GM19395 (cell line): ENCODE measurements around the gene OSBPL8.
"Not testable (repeated sequence)": the region's sequence is repeated elsewhere in the genome, so short reads cannot be mapped to it uniquely, and the experiment has no call there.

ENCODE experiments used
- ATAC-seq: cut with Tn5 transposase; IDR thresholded peaks from one replicate; pipeline ENCODE4 v1.9.1; 2021; ENCODE audit warnings: mild to moderate bottlenecking, moderate library complexity; ENCODE audit not compliant: unreplicated experiment

The OSBPL8 gene

DNA sequence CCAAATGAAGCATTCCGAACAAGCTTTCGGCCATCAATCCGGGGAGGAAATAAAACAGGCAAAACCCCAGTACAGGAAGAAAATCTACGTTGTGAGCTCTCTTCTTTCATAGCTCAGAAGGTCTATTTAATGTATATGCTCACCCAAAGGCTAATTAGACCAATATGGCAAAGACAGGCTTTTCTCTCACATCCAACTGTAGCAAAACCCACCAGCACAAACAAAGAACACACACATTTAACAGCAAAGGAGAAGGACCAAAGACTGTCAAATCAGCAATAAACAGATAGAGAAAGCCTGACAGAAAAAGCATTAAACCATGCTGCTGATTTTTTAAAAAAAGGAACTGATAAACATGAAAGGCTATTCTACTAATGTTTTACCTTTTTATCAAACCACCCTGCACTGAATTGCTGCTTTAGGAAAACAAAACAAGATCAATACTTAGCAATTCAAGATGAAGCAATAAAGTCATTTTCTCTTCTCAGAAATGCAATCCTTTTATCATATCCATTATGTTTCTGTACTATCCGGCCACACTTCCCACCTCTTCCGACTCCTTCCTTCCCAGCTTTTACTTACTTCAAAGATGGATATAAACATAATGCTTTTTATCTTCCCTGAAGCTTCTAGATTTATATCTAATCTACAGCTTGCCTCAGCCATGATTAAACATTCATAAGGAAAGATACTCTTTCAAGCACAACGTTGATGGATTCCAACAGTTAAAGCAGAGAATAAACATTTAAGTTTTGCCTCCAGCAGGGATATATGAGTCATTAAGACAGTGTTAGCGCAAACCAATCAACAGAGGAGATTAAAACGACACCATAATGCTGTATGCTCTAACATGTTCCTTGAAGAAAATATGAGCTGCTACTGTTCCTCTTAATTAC, 136.8 kb downstream of the OSBPL8 start:
- no peak for ATAC-seq

GRCh38 chr12:76422154-76422542, 137.4 kb downstream of the OSBPL8 start:
- ATAC-seq, result no peak

- ATAC-seq, result no peak
These were observed 138.5 kb downstream of the OSBPL8 start for GRCh38 chr12:76421046-76421445.

- ATAC-seq, result no peak
These were observed 139.3 kb downstream of the OSBPL8 start for GRCh38 chr12:76420222-76420621.

- ATAC-seq, result no peak
These were observed 142.5 kb downstream of the OSBPL8 start for GRCh38 chr12:76417116-76417515.

GRCh38 chr12:76413121-76413520, 146.4 kb downstream of the OSBPL8 start:
- no peak for ATAC-seq

DNA sequence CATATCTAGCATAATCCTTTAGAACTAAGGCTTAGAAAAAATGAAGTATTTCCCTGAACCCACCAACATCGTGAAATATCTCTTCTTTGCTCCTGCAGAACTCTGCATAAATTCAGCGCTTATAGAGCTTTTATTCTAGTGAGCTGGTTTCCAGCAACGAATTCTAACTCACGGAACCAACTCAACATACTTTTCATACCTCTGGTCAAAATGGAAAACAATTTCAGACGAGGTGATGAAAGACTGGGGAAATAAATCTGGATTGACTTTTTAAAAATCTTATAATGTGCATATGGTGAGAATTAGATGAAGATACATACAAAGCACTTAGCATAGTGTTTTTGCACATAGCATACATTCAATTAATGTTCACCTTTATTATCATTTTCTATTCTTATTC, 148.8 kb downstream of the OSBPL8 start:
- ATAC-seq, result no peak

GRCh38 chr12:76410371-76410770, 149.2 kb downstream of the OSBPL8 start:
- no peak for ATAC-seq

DNA sequence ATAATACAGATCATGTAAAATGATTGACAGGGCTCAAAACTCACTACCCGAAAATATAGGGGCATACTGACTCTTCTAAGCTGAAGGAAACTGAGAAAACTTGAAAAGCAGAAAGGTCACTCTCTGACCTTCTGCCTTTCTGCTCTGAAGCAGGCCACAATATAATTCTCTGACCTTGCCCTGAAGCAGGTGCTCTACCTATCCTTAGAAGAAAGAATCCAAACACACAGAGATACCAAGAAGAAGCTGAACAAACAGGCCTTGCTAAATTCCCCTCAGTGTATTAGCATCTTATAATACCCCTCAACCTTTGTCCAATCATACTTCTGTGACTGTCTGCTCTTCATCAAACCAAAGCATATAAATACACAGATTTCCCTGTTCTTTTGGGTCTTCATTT, 150.5 kb downstream of the OSBPL8 start:
- ATAC-seq, result no peak

GRCh38 chr12:76407710-76408109, 151.9 kb downstream of the OSBPL8 start:
- ATAC-seq, result no peak

DNA sequence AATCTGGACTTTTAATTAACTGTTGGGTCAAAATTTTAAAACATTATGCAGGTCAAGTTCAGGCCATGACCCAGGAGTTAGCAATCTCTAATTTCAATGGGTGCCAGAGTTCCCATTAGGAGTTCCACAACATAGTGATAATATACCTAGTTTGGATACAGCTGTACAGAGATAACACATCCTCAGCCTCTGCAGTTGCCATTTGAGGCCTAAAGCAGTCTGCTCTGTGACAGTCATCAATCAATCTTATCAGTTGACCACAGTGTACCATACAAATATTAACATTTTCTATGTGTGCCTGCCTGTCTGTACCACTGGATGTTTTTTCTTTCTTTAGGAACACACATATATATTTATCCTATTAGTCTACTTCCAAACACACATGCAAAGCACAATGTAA, 157.3 kb downstream of the OSBPL8 start:
- no peak for ATAC-seq

DNA sequence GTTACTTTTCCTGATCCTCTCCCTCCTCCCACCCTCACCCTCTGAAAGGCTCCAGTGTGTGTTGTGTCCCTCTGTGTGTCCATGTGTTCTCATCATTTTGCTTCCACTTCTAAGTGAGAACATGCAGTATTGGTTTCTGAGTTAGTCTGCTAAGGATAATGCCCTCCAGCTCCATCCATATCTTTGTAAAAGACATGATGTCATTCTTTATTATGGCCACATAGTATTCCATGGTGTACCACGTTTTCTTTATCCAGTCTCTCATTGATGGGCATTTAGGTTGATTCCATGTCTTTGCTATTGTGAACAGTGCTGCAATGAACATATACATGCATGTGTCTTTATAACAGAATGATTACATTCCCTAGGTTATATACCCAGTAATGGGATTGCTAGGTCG, 159.4 kb downstream of the OSBPL8 start:
- ATAC-seq, result no peak

GRCh38 chr12:76399040-76399439, 160.5 kb downstream of the OSBPL8 start:
- ATAC-seq, result no peak

GRCh38 chr12:76398106-76398505, 161.5 kb downstream of the OSBPL8 start:
- ATAC-seq, result no peak

DNA sequence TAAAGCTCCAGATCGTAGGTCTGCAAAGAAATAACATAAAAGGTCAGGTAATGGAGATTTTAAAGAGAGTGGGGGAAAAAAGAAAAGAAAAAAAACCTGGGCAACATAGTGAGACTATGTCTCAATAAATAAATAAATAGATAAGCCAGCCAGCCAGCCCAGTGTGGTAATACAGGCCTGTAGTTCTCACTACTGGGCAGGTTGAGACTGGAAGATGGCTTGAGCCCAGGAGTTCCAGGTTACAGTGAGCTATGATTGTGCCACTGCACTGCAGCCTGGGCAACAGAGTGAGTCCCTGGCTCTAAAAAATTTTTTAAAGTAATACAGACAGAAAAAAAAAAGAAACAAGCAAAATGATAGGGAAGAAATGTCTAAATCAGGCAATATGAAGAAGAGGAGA, 168.1 kb downstream of the OSBPL8 start:
- no peak for ATAC-seq

DNA sequence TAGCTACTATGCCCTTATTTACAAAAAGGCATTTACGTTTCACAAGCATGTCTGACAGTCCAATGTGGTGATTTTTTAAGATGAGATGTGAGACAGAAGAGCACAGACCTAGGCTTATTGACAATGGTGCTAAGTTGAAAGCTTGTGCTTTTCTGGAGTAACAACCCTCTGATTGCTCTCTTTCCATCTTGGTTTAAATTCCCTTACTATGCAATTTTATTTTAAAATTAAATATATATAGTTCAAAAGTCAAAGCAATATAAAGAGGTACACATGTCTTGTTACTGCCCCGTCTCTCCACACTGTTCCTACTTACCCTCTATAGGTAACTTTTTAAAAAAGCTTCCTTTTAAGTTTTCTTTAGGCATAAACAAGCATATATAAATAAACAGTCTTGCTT, 172.0 kb downstream of the OSBPL8 start:
- no peak for ATAC-seq

GRCh38 chr12:76384560-76384959, 175.0 kb downstream of the OSBPL8 start:
- ATAC-seq, result no peak

DNA sequence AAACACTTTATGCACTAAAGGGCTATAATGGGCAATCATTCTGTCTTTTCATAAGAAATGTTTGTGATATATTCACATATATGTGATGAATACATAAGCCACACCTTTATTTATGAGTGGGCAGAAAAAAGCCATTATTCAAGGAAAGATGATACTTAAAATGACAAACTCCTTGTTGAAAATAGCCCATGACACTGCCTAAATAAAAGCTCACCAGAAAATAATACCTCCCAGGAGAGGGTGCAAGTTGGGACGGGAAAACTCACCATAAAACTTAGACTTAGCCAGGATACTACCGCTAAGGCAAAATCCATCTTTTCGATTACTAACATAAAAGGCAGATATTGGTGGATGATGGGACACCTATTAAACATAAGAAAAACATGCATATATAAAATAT, 175.6 kb downstream of the OSBPL8 start:
- ATAC-seq, result no peak

GRCh38 chr12:76379261-76379660, 180.3 kb downstream of the OSBPL8 start:
- ATAC-seq, result no peak

DNA sequence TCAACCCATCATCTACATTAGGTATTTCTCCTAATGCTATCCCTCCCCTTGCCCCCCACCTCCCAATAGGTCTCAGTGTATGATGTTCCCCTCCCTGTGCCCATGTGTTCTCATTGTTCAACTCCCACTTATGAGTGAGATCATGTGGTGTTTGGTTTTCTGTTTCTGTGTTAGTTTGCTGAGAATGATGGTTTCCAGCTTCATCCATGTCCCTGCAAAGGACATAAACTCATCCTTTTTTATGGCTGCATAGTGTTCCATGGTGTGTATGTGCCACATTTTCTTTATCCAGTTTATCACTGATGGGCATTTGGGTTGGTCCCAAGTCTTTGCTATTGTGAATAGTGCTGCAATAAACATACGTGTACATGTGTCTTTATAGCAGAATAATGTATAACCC, 182.7 kb downstream of the OSBPL8 start:
- not testable (repeated sequence) for ATAC-seq

DNA sequence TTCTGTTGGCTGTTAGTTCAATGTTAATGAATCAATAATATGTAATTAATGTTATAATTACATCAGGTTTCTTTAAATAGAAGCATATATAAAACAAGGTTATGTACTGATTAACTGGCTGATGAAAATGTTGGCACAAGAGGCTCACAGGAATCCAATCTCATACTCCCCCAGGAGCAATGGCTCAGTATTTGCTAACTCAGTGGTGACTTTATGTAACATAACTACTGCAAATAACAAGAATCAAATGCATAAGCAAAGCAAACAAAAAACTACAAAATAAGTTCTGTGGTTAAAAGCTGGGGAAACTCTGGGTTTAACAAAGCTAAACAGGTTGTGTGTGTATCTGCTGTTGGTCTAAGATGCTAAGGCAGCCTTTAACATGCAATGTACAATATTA, 183.6 kb downstream of the OSBPL8 start:
- ATAC-seq, result no peak

DNA sequence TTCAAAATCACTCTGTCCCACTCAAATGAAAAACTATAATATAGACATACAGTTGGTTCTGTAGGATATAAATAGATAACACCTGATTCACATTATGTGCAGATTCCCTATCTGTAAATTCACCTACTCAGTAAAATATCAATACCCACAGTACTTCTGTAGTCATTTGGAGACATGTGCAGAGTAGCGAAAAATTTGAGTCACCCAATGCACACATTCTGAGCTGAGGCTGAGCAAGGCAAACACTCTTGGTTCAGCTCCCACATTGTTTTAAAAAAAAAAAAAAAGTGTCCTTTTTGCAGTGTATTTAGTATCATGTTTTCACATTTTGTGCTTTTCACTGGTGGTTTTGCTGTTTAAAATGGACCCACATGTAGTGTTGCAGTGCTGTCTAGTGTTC, 184.1 kb downstream of the OSBPL8 start:
- no peak for ATAC-seq
